ENCODE measurements around the gene ZNHIT6.

DNA sequence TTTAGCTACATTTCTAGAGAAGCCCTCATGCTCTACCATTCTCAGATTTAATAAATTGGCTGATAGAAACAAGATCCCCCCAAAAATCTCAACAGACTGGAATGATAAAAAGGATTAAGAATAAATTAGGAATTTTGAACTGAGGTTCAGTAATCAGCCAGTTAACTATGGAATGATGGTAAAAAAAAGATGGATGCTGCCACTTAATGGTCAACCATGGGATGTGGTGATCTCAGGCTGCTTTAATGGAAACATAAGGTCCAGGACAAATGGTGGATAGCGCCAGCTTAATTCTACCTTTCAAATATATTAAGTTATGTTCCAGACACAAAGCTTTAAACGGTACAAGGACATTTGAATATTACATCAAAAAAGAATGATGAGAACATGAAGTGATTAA lies 77.7 kb downstream of the ZNHIT6 start:
- TF ChIP-seq EZH2 (IDR thresholded peaks at IDR 0.05; ENCODE audit: borderline replicate concordance, insufficient read depth, low read depth, low read length, poor library complexity, severe bottlenecking), result no peak
- TF ChIP-seq, protein P1, sequence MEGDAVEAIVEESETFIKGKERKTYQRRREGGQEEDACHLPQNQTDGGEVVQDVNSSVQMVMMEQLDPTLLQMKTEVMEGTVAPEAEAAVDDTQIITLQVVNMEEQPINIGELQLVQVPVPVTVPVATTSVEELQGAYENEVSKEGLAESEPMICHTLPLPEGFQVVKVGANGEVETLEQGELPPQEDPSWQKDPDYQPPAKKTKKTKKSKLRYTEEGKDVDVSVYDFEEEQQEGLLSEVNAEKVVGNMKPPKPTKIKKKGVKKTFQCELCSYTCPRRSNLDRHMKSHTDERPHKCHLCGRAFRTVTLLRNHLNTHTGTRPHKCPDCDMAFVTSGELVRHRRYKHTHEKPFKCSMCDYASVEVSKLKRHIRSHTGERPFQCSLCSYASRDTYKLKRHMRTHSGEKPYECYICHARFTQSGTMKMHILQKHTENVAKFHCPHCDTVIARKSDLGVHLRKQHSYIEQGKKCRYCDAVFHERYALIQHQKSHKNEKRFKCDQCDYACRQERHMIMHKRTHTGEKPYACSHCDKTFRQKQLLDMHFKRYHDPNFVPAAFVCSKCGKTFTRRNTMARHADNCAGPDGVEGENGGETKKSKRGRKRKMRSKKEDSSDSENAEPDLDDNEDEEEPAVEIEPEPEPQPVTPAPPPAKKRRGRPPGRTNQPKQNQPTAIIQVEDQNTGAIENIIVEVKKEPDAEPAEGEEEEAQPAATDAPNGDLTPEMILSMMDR (IDR thresholded peaks at IDR 0.05), result no peak

Data from B cell (primary cell).